Subcutaneous abdominal adipose tissue (tissue), 5 donors: Measurements from ENCODE around the gene LIN28A.

Experiments used
- H3K27ac ChIP-seq: one replicate; pipeline ENCODE4 v1.7.0; 2013; ENCODE audit warnings: low read depth, mild to moderate bottlenecking, inconsistent platforms, low read length, moderate library complexity
- H3K27me3 ChIP-seq, 5 donors: one replicate each; pipeline ENCODE4 v1.7.0; 2013; ENCODE audit warnings: low read length in 5 of 5, inconsistent platforms in 1 of 5; ENCODE audit not compliant: control insufficient read depth in 5 of 5, insufficient read depth in 4 of 5
- H3K36me3 ChIP-seq, 5 donors: one replicate each; pipeline ENCODE4 v1.7.0; 2013; ENCODE audit warnings: low read length in 5 of 5; ENCODE audit not compliant: control insufficient read depth in 5 of 5, insufficient read depth in 5 of 5
- H3K4me1 ChIP-seq, 5 donors: one replicate each; pipeline ENCODE4 v1.7.0; 2013; ENCODE audit warnings: low read length in 5 of 5, mild to moderate bottlenecking in 3 of 5, moderate library complexity in 1 of 5; ENCODE audit not compliant: control insufficient read depth in 5 of 5, insufficient read depth in 5 of 5
- H3K4me3 ChIP-seq, 5 donors: one replicate each; pipeline ENCODE4 v1.7.0; 2013; ENCODE audit warnings: low read length in 5 of 5, low read depth in 1 of 5
- H3K9ac ChIP-seq, 5 donors: one replicate each; pipeline ENCODE4 v1.7.0; 2013; ENCODE audit warnings: low read length in 5 of 5, mild to moderate bottlenecking in 4 of 5, moderate library complexity in 3 of 5
- H3K9me3 ChIP-seq, 5 donors: one replicate each; pipeline ENCODE4 v1.7.0; 2013; ENCODE audit warnings: low read length in 5 of 5; ENCODE audit not compliant: control insufficient read depth in 5 of 5
- donor health status: healthy.
- donor health status: healthy.
- donor health status: healthy.
- donor health status: healthy.
- donor health status: healthy.

LIN28A gene

DNA sequence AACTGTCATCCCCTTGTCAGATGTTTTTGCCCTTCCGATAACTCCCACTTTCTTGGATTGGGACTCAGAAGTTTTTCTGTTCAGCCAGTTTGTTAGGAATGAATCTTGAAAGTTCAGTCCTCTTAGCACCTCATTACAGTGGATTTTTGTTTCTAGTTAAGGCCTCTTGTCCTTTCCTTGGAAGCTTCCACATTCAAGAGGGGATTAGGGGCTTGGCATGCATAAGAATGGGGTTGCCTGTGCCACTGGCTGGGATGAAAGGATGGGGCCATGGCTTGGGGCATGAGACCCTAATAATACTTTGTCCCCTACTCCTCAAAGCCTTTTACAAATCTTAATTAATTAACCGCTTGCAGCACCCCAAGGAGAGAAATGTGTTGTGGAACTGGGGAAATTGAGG lies 19.1 kb downstream of the LIN28A start:
- peaks cover 3 to 46% (median 43%) of the 10 kb centered on the region in 5 donors for H3K4me1 ChIP-seq
- H3K9me3 ChIP-seq: no peaks in the 10 kb centered on the region
- H3K9ac ChIP-seq: peak overlapping the region in 1 of 5 donors; percentile 38
- H3K4me3 ChIP-seq: no peak overlapping the region
- H3K36me3 ChIP-seq: peaks cover 0 to 7% (median 3%) of the 10 kb centered on the region in 5 donors
- peak overlapping the region; percentile 33 for H3K27ac ChIP-seq
- H3K27me3 ChIP-seq: peaks cover 0 to 4% (median 0%) of the 10 kb centered on the region in 5 donors

DNA sequence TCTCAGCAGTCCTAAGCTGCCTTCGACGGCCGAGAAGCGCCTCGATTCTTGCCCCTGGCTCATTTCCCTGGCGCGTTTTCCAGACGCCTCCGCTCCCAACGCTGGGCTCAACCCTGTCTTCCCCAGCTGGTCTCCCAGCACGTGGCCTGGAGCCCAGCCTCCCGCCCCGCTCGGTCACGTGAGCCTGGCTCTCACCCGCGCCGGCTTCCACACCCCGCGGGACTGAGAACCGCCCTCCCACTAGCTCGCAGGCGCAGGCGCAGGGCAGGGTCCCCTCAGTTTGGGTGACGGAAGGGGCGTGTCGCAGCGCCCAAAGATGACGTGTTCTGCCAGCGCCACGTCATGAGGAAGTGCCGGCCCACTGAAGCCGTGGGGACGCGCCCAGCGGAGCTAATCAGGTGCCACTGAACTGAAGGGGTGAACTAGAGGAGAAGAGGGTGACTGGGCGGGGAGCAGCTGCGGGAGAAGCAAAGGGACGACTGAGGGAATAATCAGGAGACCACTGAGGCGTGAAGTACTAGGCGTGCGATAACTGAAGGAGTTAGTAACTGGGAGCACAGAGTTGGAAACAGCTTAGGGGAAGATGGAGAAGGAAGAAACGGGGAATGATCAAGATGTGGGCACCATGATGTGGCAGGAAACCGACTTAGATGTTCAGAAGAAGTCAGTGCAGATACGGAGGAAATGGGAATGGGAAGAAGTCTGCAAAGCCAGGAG lies 21.5 kb downstream of the LIN28A start, which contains the start of gene DHDDS:
Gene DHDDS (plus strand): TSS at position 343 of the 717 bp plus-strand sequence. CDS start 625 bp downstream, outside the sequence.
- Histone ChIP-seq H3K27me3 (no peaks in the 10 kb centered on the region), H3K27ac (peak within 1 kb of the TSS; percentile 87), H3K4me3 (peak within 1 kb of the TSS; percentile 70 to 100 (median 97)), H3K36me3 (peaks cover 5 to 17% (median 10%) of the 10 kb centered on the region in 5 donors), H3K4me1 (peaks cover 3 to 59% (median 48%) of the 10 kb centered on the region in 5 donors), H3K9me3 (no peaks in the 10 kb centered on the region), H3K9ac (peak within 1 kb of the TSS; percentile 71 to 97 (median 91))

DNA sequence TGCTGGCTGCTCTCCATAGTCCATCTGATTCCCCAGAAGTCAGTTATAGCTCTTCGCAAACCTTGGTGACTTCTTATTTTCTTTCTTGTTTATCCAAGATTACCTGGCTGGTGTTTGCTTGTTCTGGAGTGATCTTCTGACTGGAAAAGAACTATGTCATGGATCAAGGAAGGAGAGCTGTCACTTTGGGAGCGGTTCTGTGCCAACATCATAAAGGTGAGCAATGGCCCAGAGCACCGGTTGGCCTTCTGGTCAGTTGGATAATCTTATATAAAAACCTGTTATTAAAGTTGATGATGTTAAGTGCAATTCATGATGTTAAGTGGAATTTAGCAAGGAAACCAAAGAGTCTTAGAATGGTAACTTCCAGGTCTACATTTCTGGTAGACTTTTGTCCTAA lies 22.2 kb downstream of the LIN28A start:
- Histone ChIP-seq H3K9ac (peak overlapping the region; percentile 60 to 97 (median 91)), H3K4me1 (peaks cover 3 to 59% (median 48%) of the 10 kb centered on the region in 5 donors), H3K27ac (peak overlapping the region; percentile 87), H3K36me3 (peaks cover 5 to 23% (median 14%) of the 10 kb centered on the region in 5 donors), H3K27me3 (no peaks in the 10 kb centered on the region), H3K4me3 (peak overlapping the region; percentile 70 to 100 (median 97)), H3K9me3 (no peaks in the 10 kb centered on the region)

DNA sequence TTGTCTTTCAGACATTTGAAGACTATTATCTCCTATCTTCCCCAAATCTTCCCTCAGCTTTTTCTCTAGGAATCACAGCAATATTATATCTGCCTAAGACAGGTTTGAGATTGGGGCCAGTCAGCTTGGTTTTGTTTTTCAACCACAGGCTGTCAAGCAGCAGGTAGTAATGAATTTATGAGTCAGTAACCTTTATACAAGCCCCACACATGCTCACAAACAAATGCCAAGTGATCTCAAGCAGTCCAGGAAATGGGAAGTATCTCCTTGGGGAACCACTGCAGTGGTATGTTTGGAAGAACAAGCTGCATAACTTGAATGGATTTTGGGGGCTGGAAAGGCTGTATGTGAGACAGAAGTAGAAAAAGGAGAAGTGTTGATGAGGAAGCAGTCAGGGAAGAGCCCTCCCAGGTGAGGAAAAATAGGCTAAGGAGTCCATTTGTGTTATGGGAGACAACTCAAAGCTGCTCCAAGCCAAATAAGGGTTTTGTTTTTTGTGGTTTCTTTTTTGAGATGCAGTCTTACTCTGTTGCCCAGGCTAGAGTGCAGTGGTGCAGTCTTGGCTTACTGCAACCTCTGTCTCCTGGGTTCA lies 23.6 kb downstream of the LIN28A start:
- peaks cover 3 to 59% (median 48%) of the 10 kb centered on the region in 5 donors for H3K4me1 ChIP-seq
- H3K27me3 ChIP-seq: no peaks in the 10 kb centered on the region
- H3K9ac ChIP-seq: peak overlapping the region in 3 of 5 donors; percentile 4 to 66 (median 47)
- H3K27ac ChIP-seq: peak overlapping the region; percentile 87
- H3K36me3 ChIP-seq: peaks cover 5 to 37% (median 28%) of the 10 kb centered on the region in 5 donors
- no peaks in the 10 kb centered on the region for H3K9me3 ChIP-seq
- H3K4me3 ChIP-seq: peak overlapping the region in 3 of 5 donors; percentile 19 to 100 (median 97)

DNA sequence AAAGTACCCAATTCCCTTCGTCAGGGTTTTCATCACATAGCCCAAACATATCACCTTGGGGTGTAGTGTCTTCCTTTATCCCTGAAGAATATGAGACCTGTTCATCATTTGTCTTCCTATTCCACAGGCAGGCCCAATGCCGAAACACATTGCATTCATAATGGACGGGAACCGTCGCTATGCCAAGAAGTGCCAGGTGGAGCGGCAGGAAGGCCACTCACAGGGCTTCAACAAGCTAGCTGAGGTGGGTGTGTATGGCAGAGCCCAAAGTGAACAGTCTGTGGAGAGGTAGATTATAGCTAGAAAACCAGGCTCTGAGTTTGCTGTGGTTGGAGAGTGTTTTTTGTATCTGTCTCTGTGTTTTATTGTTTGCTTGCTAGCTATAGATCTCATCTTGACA lies 27.4 kb downstream of the LIN28A start:
- H3K9me3 ChIP-seq: no peaks in the 10 kb centered on the region
- no peak overlapping the region for H3K4me3 ChIP-seq
- H3K27ac ChIP-seq: no peak overlapping the region
- H3K36me3 ChIP-seq: peaks cover 17 to 75% (median 56%) of the 10 kb centered on the region in 5 donors
- H3K27me3 ChIP-seq: no peaks in the 10 kb centered on the region
- peaks cover under 1 to 37% (median 21%) of the 10 kb centered on the region in 5 donors for H3K4me1 ChIP-seq
- H3K9ac ChIP-seq: peak overlapping the region in 1 of 5 donors; percentile 20

DNA sequence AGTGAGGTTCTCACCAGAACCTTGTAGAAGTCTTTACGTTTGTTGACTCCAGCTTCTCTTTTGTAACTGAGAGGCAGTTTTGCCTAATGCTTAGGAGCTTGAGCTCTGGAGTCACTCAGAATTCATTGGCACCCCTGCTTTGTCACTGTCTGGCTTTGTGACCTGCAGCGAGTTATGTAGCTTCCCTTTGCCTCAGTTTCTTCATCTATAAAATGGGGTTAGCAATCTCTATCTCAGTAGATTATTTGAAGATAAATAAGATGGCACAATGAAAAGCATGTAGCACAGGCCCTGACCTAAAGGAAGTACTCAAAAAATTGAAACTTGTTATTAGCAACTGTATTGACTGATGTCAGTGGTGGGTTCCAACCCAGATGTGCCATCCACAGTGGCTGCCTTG lies 29.6 kb downstream of the LIN28A start:
- Histone ChIP-seq H3K36me3 (peaks cover 31 to 91% (median 78%) of the 10 kb centered on the region in 5 donors), H3K9me3 (no peaks in the 10 kb centered on the region), H3K27me3 (no peaks in the 10 kb centered on the region), H3K9ac (no peak overlapping the region), H3K4me3 (no peak overlapping the region), H3K27ac (no peak overlapping the region), H3K4me1 (peaks cover 0 to 16% (median 5%) of the 10 kb centered on the region in 5 donors)

DNA sequence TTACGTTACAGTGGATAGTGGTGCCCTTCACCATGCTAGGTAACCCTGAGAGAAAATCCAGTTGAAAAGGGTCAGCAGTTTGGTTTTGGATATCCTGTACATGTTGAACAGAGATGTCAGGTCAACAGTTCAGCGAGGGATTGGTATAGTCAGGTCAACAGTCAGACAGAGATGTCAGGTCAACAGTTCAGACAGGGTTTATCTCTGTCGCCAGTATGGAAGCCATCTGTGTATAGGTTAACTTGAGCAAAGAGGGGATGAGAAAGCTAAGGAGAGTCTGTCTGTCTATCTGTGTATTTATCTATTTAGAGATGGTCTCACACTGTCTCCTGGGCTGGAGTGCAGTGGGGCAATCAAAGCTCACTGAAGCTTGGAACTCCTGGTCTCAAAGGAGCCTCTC lies 39.3 kb downstream of the LIN28A start:
- Histone ChIP-seq H3K9me3 (no peaks in the 10 kb centered on the region), H3K4me3 (no peak overlapping the region), H3K27ac (no peak overlapping the region), H3K27me3 (no peaks in the 10 kb centered on the region), H3K4me1 (peaks cover 0 to 11% (median 7%) of the 10 kb centered on the region in 5 donors), H3K9ac (no peak overlapping the region), H3K36me3 (peaks cover 30 to 87% (median 72%) of the 10 kb centered on the region in 5 donors)

DNA sequence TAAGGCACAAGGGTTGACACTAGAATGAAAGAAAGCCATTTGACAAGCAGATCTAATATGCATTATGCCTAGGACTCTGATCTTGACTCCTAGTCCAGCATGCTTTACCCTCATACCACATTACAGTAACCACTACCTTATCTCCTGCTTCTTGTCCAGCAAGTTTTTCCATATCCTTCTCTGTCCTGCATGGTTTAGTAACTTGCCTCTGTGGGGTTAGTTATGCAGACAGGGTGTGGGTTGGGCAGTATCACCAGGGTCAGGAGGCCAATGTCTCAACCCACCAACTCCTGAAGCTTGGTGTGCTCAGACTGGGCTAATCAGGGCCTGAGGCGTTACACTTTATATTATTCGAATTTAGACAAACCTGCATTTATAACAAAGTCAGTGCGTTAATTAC lies 40.3 kb downstream of the LIN28A start:
- Histone ChIP-seq H3K9me3 (no peaks in the 10 kb centered on the region), H3K27me3 (no peaks in the 10 kb centered on the region), H3K27ac (no peak overlapping the region), H3K4me3 (no peak overlapping the region), H3K4me1 (peaks cover 0 to 9% (median 5%) of the 10 kb centered on the region in 5 donors), H3K9ac (peak overlapping the region in 1 of 5 donors; percentile 13), H3K36me3 (peaks cover 34 to 87% (median 76%) of the 10 kb centered on the region in 5 donors)

DNA sequence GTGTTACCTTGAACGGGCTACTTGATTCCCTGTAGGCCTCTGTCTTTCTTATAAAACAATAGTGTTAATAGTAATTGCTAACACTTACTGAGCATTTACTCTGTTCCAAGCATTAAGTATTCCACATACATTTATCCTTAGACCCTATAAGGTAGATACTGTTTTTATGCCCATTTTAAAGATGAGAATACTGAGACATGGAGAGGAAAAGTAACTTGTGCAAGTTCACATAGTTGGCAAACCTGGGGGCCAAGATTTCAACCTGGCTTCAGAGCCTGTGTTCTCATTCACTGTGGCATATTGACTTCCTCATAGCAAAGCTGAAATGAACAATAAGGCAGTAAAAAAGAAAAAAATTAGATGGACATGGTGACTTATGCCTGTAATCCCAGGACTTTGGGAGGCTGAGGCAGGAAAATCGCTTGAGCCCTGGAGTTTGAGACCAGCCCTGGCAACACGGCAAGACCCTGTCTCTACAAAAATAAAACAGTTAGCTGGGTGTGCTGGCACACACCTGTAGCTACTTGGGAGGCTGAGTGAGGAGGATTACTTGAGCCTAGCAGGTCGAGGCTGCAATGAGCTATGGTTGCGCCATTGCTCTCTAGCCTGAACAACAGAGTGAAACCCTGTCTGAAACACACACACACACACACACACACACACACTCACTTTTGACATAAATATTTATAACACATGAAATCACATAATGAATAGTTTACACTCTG lies 42.0 kb downstream of the LIN28A start:
- Histone ChIP-seq H3K27ac (no peak overlapping the region), H3K9ac (no peak overlapping the region), H3K4me1 (peaks cover 0 to 4% (median 0%) of the 10 kb centered on the region in 5 donors), H3K27me3 (no peaks in the 10 kb centered on the region), H3K4me3 (no peak overlapping the region), H3K9me3 (no peaks in the 10 kb centered on the region), H3K36me3 (peaks cover 32 to 79% (median 65%) of the 10 kb centered on the region in 5 donors)
